ENCODE data around the gene UGT3A1. TPM values are rescaled to one million over a fixed set of nuclear protein-coding genes. Genes with fewer than 3 reads are reported as not detected.

The UGT3A1 gene
- total RNA-seq, 1 donor from 2014 or later: 0.82 TPM

- Mint-ChIP-seq H3K9me3 (no peaks in the 10 kb centered on the region), H3K36me3 (no peaks in the 10 kb centered on the region), H3K27me3 (peaks cover 3% of the 10 kb centered on the region), H3K4me3 (no peak overlapping the region), H3K27ac (no peak overlapping the region), H3K4me1 (ENCODE audit: unreplicated experiment) (no peaks in the 10 kb centered on the region)
- TF ChIP-seq, protein P1, sequence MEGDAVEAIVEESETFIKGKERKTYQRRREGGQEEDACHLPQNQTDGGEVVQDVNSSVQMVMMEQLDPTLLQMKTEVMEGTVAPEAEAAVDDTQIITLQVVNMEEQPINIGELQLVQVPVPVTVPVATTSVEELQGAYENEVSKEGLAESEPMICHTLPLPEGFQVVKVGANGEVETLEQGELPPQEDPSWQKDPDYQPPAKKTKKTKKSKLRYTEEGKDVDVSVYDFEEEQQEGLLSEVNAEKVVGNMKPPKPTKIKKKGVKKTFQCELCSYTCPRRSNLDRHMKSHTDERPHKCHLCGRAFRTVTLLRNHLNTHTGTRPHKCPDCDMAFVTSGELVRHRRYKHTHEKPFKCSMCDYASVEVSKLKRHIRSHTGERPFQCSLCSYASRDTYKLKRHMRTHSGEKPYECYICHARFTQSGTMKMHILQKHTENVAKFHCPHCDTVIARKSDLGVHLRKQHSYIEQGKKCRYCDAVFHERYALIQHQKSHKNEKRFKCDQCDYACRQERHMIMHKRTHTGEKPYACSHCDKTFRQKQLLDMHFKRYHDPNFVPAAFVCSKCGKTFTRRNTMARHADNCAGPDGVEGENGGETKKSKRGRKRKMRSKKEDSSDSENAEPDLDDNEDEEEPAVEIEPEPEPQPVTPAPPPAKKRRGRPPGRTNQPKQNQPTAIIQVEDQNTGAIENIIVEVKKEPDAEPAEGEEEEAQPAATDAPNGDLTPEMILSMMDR (conservative IDR thresholded peaks at IDR 0.05): no peak
- DNase-seq (ENCODE audit: extremely low spot score, unreplicated experiment): no peak
These were observed 9.8 kb upstream of the UGT3A1 start for GRCh38 chr5:36001032-36001431.

DNA sequence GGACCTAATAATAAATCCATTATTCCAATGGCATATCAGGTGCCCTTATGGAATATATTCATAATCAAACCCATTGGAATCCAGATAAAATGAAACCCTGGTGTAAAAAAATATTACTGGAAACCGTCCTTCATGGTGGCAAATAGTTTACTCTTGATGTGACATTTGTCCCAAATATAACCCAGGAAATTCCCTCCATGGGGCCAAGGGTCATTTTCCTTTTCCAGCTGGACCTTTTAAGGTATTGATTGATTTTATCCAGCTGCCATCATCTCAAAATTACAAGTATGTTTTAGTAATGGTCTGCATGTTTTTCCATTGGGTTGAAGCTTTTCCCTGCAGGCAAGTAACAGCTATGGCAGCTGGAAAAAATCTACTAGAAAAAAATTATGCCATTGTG lies 8.4 kb upstream of the UGT3A1 start:
- TF ChIP-seq, protein P1 (conservative IDR thresholded peaks at IDR 0.05): peak; percentile 36
- Mint-ChIP-seq H3K4me3 (no peak overlapping the region), H3K27ac (no peak overlapping the region), H3K27me3 (peaks cover 3% of the 10 kb centered on the region), H3K9me3 (no peaks in the 10 kb centered on the region), H3K4me1 (ENCODE audit: unreplicated experiment) (no peaks in the 10 kb centered on the region), H3K36me3 (no peaks in the 10 kb centered on the region)
- no peak for DNase-seq (ENCODE audit: extremely low spot score, unreplicated experiment)

DNA sequence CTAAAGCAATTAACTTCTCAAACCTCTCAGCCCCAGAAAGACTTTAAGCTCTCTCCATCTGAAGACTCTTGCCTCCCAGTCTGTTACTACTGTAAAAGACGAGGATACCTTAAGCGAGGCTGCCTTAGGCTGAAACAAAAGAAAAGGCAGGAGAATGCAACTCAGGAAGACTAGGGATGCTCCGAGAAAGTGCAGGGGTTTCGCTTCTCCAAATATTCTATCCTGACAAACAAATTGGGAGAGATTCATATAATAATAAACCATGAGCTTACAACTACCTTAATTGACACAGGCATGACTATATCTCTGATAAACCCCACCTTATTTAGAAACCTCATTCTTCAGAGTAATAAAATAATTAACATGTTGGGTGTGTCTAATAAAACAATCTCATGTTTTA lies 4.9 kb upstream of the UGT3A1 start:
- Mint-ChIP-seq H3K4me3 (no peak overlapping the region), H3K27ac (no peak overlapping the region), H3K4me1 (ENCODE audit: unreplicated experiment) (peaks cover 4% of the 10 kb centered on the region), H3K27me3 (peaks cover 28% of the 10 kb centered on the region), H3K9me3 (no peaks in the 10 kb centered on the region), H3K36me3 (no peaks in the 10 kb centered on the region)
- DNase-seq (ENCODE audit: extremely low spot score, unreplicated experiment): no peak
- TF ChIP-seq, protein P1 (conservative IDR thresholded peaks at IDR 0.05): no peak

DNA sequence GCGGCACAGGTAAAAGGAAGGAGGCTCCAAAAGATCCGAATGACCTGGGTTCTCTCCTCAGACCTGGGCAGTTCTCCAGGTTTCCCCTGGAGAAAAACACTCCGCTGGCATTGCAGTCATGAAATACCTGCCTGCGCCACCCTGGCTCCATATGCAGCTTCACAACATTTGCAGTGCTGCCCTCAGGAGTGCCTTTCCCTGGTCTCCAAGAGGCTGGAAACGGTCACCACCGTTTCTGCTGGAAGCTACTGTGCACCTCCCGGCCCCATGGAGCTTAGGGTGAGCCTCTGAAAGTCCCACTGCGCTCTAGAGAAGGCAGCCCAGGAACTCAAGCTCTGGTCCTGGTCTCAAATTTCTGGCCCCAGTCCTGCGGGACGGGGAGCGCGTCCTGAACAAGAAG lies 670 bp downstream of the UGT3A1 start:
- H3K36me3 Mint-ChIP-seq: no peaks in the 10 kb centered on the region
- TF ChIP-seq, protein P1 (conservative IDR thresholded peaks at IDR 0.05): no peak
- peak overlapping the region; percentile 77 for H3K4me3 Mint-ChIP-seq
- DNase-seq (ENCODE audit: extremely low spot score, unreplicated experiment): no peak
- peaks cover 8% of the 10 kb centered on the region for H3K4me1 Mint-ChIP-seq (ENCODE audit: unreplicated experiment)
- no peak overlapping the region for H3K27ac Mint-ChIP-seq
- peaks cover 56% of the 10 kb centered on the region for H3K27me3 Mint-ChIP-seq
- no peaks in the 10 kb centered on the region for H3K9me3 Mint-ChIP-seq

DNA sequence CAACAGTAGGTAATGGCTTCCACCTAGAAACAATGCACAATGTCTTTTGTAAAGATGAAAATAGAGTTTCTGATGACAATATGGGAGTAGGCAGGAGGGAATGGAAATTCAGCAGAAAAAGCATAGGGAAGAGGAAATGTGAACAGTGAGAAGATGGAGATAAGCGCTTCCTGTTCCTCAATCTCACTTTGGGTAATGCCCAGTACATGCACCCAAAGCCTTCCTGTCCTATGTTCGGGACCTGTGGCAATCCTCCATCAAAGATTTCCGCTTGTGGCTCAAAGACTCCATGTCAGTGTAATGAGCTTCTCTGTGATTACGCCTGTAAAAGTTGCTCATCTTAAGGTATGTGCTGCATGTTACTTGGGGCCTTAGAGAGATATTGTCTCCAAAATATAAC lies 2.7 kb downstream of the UGT3A1 start:
- no peaks in the 10 kb centered on the region for H3K9me3 Mint-ChIP-seq
- H3K36me3 Mint-ChIP-seq: no peaks in the 10 kb centered on the region
- H3K27ac Mint-ChIP-seq: no peak overlapping the region
- peaks cover 50% of the 10 kb centered on the region for H3K27me3 Mint-ChIP-seq
- no peak for DNase-seq (ENCODE audit: extremely low spot score, unreplicated experiment)
- H3K4me1 Mint-ChIP-seq (ENCODE audit: unreplicated experiment): peaks cover 8% of the 10 kb centered on the region
- no peak overlapping the region for H3K4me3 Mint-ChIP-seq
- TF ChIP-seq, protein P1 (conservative IDR thresholded peaks at IDR 0.05): no peak

GRCh38 chr5:35987776-35988175 lies 3.4 kb downstream of the UGT3A1 start:
- Mint-ChIP-seq H3K27me3 (peaks cover 45% of the 10 kb centered on the region), H3K27ac (no peak overlapping the region), H3K4me1 (ENCODE audit: unreplicated experiment) (peaks cover 8% of the 10 kb centered on the region), H3K4me3 (no peak overlapping the region), H3K9me3 (no peaks in the 10 kb centered on the region), H3K36me3 (no peaks in the 10 kb centered on the region)
- no peak for DNase-seq (ENCODE audit: extremely low spot score, unreplicated experiment)
- TF ChIP-seq, protein P1 (conservative IDR thresholded peaks at IDR 0.05): no peak

Measured in type B pancreatic cell (in vitro differentiated cells).